ENCODE measurements around the gene ADGRL3.

DNA sequence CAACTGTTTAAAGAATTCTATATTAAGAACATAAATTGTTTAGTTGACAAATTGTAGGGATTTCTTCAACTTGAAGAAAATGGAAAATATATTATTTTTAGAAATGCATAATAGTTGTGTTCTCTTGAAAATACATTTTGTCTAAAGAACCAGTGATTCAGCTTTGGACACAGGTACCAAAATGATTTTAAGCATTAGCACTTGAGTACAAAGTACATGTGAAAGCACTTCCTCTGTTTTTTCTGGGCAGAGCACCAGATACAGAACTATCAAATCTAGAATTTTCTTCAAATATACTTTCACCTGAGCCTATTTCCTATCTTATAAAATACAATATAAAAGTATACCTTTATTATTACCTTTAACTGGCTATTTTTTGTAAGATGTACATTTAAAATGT is 539.8 kb downstream of the ADGRL3 start:
- TF ChIP-seq, protein P1, sequence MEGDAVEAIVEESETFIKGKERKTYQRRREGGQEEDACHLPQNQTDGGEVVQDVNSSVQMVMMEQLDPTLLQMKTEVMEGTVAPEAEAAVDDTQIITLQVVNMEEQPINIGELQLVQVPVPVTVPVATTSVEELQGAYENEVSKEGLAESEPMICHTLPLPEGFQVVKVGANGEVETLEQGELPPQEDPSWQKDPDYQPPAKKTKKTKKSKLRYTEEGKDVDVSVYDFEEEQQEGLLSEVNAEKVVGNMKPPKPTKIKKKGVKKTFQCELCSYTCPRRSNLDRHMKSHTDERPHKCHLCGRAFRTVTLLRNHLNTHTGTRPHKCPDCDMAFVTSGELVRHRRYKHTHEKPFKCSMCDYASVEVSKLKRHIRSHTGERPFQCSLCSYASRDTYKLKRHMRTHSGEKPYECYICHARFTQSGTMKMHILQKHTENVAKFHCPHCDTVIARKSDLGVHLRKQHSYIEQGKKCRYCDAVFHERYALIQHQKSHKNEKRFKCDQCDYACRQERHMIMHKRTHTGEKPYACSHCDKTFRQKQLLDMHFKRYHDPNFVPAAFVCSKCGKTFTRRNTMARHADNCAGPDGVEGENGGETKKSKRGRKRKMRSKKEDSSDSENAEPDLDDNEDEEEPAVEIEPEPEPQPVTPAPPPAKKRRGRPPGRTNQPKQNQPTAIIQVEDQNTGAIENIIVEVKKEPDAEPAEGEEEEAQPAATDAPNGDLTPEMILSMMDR (IDR thresholded peaks at IDR 0.05) = no peak
- no peak for TF ChIP-seq POLR2A (IDR thresholded peaks at IDR 0.05)
